Measurements from ENCODE around the gene FLT4.

FLT4 gene

GRCh38 chr5:180646289-180646962 lies 3.0 kb downstream of the FLT4 start:
- H2AFZ ChIP-seq (ENCODE audit: low read depth, low read length) = no peak overlapping the region
- H4K20me1 ChIP-seq (ENCODE audit: insufficient read depth, low read length) = no peaks in the 10 kb centered on the region
- no peak overlapping the region for H3K27ac ChIP-seq (ENCODE audit: low read length)
- H3K4me3 ChIP-seq (ENCODE audit: low read length) = no peak overlapping the region
- TF ChIP-seq, protein P1, sequence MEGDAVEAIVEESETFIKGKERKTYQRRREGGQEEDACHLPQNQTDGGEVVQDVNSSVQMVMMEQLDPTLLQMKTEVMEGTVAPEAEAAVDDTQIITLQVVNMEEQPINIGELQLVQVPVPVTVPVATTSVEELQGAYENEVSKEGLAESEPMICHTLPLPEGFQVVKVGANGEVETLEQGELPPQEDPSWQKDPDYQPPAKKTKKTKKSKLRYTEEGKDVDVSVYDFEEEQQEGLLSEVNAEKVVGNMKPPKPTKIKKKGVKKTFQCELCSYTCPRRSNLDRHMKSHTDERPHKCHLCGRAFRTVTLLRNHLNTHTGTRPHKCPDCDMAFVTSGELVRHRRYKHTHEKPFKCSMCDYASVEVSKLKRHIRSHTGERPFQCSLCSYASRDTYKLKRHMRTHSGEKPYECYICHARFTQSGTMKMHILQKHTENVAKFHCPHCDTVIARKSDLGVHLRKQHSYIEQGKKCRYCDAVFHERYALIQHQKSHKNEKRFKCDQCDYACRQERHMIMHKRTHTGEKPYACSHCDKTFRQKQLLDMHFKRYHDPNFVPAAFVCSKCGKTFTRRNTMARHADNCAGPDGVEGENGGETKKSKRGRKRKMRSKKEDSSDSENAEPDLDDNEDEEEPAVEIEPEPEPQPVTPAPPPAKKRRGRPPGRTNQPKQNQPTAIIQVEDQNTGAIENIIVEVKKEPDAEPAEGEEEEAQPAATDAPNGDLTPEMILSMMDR (IDR thresholded peaks at IDR 0.05; ENCODE audit: low read depth, low read length) = no peak
- no peak for TF ChIP-seq EZH2phosphoT487 (IDR thresholded peaks at IDR 0.05; ENCODE audit: low read depth)
- no peaks in the 10 kb centered on the region for H3K79me2 ChIP-seq (ENCODE audit: low read length)
- no peak overlapping the region for H3K9ac ChIP-seq (ENCODE audit: low read length)
- H3K36me3 ChIP-seq (replicated peaks; ENCODE audit: low read depth, low read length) = no peaks in the 10 kb centered on the region
- no peaks in the 10 kb centered on the region for H3K4me1 ChIP-seq (ENCODE audit: low read length)
- no peak overlapping the region for H3K4me2 ChIP-seq (ENCODE audit: low read length)
- H3K9me3 ChIP-seq (ENCODE audit: insufficient read depth, low read length) = no peaks in the 10 kb centered on the region
- no peaks in the 10 kb centered on the region for H3K27me3 ChIP-seq (ENCODE audit: low read depth, low read length)

DNA sequence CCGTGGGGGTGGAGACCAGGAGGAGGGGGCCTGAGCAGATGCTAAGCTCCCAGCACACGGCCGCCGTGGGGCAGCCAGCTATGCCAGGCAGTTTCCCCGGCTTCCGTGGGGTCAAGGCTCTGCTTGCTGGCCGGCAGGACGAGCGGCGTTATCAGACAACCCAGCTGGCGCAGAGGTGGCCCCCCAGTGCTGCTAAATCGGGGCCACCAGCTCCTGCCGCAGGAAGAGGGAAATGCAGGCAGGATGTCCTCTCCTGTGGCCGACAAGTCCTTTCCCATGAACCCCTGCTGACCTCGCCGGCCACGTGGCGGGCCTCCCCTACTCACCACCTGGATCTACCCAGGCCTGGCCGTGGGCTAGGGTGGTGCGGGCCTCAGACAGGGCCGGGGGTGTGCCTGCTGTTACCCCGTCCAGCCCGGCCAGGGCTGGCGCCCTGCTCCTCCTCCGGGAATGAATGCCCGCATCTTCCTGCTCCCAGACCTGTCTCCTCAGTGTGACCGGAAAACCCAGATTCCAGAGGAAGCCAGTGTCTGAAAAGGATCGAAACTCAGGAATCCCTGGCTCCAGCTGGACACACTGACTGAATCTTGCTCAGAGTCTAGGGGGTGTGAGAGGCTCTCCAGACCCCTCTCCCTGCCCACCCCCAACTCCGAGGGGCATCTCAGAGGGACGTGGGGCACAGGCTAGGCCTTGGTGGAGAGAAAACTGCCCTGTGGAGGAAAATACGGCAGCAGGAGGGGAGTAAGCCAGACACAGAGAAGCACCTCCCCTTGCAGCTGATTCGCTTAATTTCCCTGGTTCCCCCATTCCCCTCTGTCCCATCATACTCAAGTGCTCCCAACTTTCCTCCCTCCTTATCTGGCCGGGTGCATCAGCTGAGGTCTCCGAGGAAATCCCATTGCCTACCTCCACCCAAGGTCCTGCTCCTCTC lies 3.9 kb downstream of the FLT4 start:
- TF ChIP-seq EZH2phosphoT487 (IDR thresholded peaks at IDR 0.05; ENCODE audit: low read depth) = no peak
- TF ChIP-seq, protein P1 (IDR thresholded peaks at IDR 0.05; ENCODE audit: low read depth, low read length) = no peak
- no peak overlapping the region for H2AFZ ChIP-seq (ENCODE audit: low read depth, low read length)
- no peaks in the 10 kb centered on the region for H3K9me3 ChIP-seq (ENCODE audit: insufficient read depth, low read length)
- H3K9ac ChIP-seq (ENCODE audit: low read length) = no peak overlapping the region
- no peak overlapping the region for H3K27ac ChIP-seq (ENCODE audit: low read length)
- H3K36me3 ChIP-seq (replicated peaks; ENCODE audit: low read depth, low read length) = no peaks in the 10 kb centered on the region
- no peak overlapping the region for H3K4me3 ChIP-seq (ENCODE audit: low read length)
- H3K4me2 ChIP-seq (ENCODE audit: low read length) = no peak overlapping the region
- H4K20me1 ChIP-seq (ENCODE audit: insufficient read depth, low read length) = no peaks in the 10 kb centered on the region
- H3K27me3 ChIP-seq (ENCODE audit: low read depth, low read length) = no peaks in the 10 kb centered on the region
- no peaks in the 10 kb centered on the region for H3K4me1 ChIP-seq (ENCODE audit: low read length)
- no peaks in the 10 kb centered on the region for H3K79me2 ChIP-seq (ENCODE audit: low read length)

- Histone ChIP-seq H3K79me2 (ENCODE audit: low read length) (no peaks in the 10 kb centered on the region), H3K9ac (ENCODE audit: low read length) (no peak overlapping the region), H3K4me1 (ENCODE audit: low read length) (no peaks in the 10 kb centered on the region), H3K36me3 (replicated peaks; ENCODE audit: low read depth, low read length) (no peaks in the 10 kb centered on the region), H2AFZ (ENCODE audit: low read depth, low read length) (no peak overlapping the region), H3K27ac (ENCODE audit: low read length) (no peak overlapping the region), H3K27me3 (ENCODE audit: low read depth, low read length) (no peaks in the 10 kb centered on the region), H3K4me3 (ENCODE audit: low read length) (no peak overlapping the region), H4K20me1 (ENCODE audit: insufficient read depth, low read length) (no peaks in the 10 kb centered on the region), H3K9me3 (ENCODE audit: insufficient read depth, low read length) (no peaks in the 10 kb centered on the region), H3K4me2 (ENCODE audit: low read length) (no peak overlapping the region)
- no peak for TF ChIP-seq EZH2phosphoT487 (IDR thresholded peaks at IDR 0.05; ENCODE audit: low read depth)
- TF ChIP-seq, protein P1 (IDR thresholded peaks at IDR 0.05; ENCODE audit: low read depth, low read length) = no peak
Measured at GRCh38 chr5:180644825-180645273, 4.6 kb downstream of the FLT4 start.

DNA sequence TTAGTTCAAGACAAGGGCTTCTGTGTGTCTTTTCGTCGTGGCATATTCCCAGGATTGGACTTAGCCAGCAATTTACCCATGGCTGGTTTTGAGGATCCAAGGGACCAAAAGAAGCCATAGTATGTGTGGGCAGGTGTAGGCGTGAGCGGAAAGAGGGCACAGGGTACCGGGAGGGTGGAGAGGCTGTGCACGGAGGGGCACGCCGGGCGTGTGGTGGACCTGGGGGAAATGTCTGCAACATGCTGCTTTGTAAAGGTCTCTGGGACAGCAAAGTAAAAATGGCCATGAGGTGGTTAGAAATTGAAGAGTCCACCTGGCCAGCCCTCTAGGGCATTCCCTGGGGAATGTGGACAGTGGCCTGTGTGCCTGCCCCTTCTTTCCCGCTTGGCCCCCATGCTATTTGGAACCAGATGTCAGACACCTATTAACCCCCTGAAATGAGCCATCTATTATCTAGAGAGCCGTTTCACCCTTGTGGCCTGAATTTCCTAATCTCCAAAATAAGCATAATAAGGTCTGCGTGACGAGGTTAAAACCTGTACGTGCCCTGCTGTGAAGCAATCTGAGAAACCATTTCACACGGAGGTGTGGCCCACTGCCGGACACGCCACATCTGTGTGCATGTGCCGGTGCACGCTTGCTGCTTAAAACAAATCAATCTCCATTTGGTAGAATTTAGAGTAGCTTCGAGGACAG lies 5.1 kb downstream of the FLT4 start:
- H3K27me3 ChIP-seq (ENCODE audit: low read depth, low read length) = no peaks in the 10 kb centered on the region
- no peaks in the 10 kb centered on the region for H3K79me2 ChIP-seq (ENCODE audit: low read length)
- H3K4me3 ChIP-seq (ENCODE audit: low read length) = no peak overlapping the region
- H3K4me1 ChIP-seq (ENCODE audit: low read length) = no peaks in the 10 kb centered on the region
- H2AFZ ChIP-seq (ENCODE audit: low read depth, low read length) = no peak overlapping the region
- no peak overlapping the region for H3K27ac ChIP-seq (ENCODE audit: low read length)
- H3K4me2 ChIP-seq (ENCODE audit: low read length) = no peak overlapping the region
- no peaks in the 10 kb centered on the region for H3K36me3 ChIP-seq (replicated peaks; ENCODE audit: low read depth, low read length)
- no peaks in the 10 kb centered on the region for H3K9me3 ChIP-seq (ENCODE audit: insufficient read depth, low read length)
- H4K20me1 ChIP-seq (ENCODE audit: insufficient read depth, low read length) = no peaks in the 10 kb centered on the region
- TF ChIP-seq EZH2phosphoT487 (IDR thresholded peaks at IDR 0.05; ENCODE audit: low read depth) = no peak
- TF ChIP-seq, protein P1 (IDR thresholded peaks at IDR 0.05; ENCODE audit: low read depth, low read length) = no peak
- H3K9ac ChIP-seq (ENCODE audit: low read length) = no peak overlapping the region
